Kidney glomerular epithelial cell (primary cell): ENCODE results near the gene BHLHE40.
"Not testable (repeated sequence)": the region's sequence is repeated elsewhere in the genome, so short reads cannot be mapped to it uniquely, and the experiment has no call there.

Source experiments
- DNase-seq: peaks from one replicate; lab custom pipeline; 2025; lab: John Stamatoyannopoulos, UW

The BHLHE40 gene

GRCh38 chr3:4961865-4962264 is 17.4 kb upstream of the BHLHE40 start:
- not testable (repeated sequence) for DNase-seq

- no peak for DNase-seq
Observed at GRCh38 chr3:4963669-4964570, 15.3 kb upstream of the BHLHE40 start.

- not testable (repeated sequence) for DNase-seq
Observed at GRCh38 chr3:4966006-4966405, 13.2 kb upstream of the BHLHE40 start.

- DNase-seq: not testable (repeated sequence)
Observed at GRCh38 chr3:4967683-4968082, 11.6 kb upstream of the BHLHE40 start.

GRCh38 chr3:4971437-4971836 is 7.8 kb upstream of the BHLHE40 start:
- DNase-seq: not testable (repeated sequence)

- DNase-seq: no peak
Observed at GRCh38 chr3:4971838-4972237, 7.4 kb upstream of the BHLHE40 start.

- DNase-seq: peak; percentile 35
Observed at GRCh38 chr3:4972652-4973643, 6.3 kb upstream of the BHLHE40 start.

GRCh38 chr3:4974154-4974553 is 5.1 kb upstream of the BHLHE40 start:
- DNase-seq: no peak

- peak; percentile 39 for DNase-seq
Observed at GRCh38 chr3:4976109-4976508, 3.1 kb upstream of the BHLHE40 start.

GRCh38 chr3:4977001-4977852 is 2.0 kb upstream of the BHLHE40 start:
- peak; percentile 79 for DNase-seq

GRCh38 chr3:4977853-4978203 is 1.4 kb upstream of the BHLHE40 start:
- peak; percentile 76 for DNase-seq

GRCh38 chr3:4978204-4978965 is 852 bp upstream of the BHLHE40 start:
- peak; percentile 98 for DNase-seq

GRCh38 chr3:4978966-4979427 is 240 bp upstream of the BHLHE40 start:
- peak; percentile 97 for DNase-seq

- peak; percentile 91 for DNase-seq
Observed at GRCh38 chr3:4980229-4981203, 1.3 kb downstream of the BHLHE40 start.

- peak; percentile 36 for DNase-seq
Observed at GRCh38 chr3:4981294-4981664, 2.0 kb downstream of the BHLHE40 start.

GRCh38 chr3:4981665-4982494 is 2.6 kb downstream of the BHLHE40 start:
- DNase-seq: peak; percentile 80

GRCh38 chr3:4982773-4983738 is 3.8 kb downstream of the BHLHE40 start:
- no peak for DNase-seq
